Spleen (tissue), 7 donors: Measurements from ENCODE around the gene GLS.

Source experiments
- POLR2AphosphoS5 ChIP-seq, 3 donors: sonication (generic); formaldehyde crosslinking; IDR thresholded peaks; one replicate each; pipeline ENCODE4 v1.5.1; 2017; ENCODE audit warnings: antibody characterized with exemption in 3 of 3
- TF ChIP-seq, protein P1 (sequence below), 11 experiments: fragments of 200-600 bp in 7 of 11; fragments of 450-650 bp in 4 of 11; sonication (generic) in 4 of 11; IDR thresholded peaks in 8 of 11; conservative IDR thresholded peaks in 3 of 11; 1 replicate in 7 of 11; 2 replicates in 4 of 11; pipeline versions ENCODE4 v1.4.0 to v1.8.0; 2016 to 2021; ENCODE audit warnings: antibody characterized with exemption in 11 of 11, inconsistent platforms in 4 of 11, mild to moderate bottlenecking in 1 of 11
- donor health status: DM: no; HTN: no; CAD: no; lungs with moderate emphysema.
- donor health status: DM: no; HTN: no; CAD: no.
- donor health status: DM: no; HTN: no; CAD: no.

GRCh38 chr2:190982262-190983034 lies 101.8 kb downstream of the GLS start:
- TF ChIP-seq, protein P1, sequence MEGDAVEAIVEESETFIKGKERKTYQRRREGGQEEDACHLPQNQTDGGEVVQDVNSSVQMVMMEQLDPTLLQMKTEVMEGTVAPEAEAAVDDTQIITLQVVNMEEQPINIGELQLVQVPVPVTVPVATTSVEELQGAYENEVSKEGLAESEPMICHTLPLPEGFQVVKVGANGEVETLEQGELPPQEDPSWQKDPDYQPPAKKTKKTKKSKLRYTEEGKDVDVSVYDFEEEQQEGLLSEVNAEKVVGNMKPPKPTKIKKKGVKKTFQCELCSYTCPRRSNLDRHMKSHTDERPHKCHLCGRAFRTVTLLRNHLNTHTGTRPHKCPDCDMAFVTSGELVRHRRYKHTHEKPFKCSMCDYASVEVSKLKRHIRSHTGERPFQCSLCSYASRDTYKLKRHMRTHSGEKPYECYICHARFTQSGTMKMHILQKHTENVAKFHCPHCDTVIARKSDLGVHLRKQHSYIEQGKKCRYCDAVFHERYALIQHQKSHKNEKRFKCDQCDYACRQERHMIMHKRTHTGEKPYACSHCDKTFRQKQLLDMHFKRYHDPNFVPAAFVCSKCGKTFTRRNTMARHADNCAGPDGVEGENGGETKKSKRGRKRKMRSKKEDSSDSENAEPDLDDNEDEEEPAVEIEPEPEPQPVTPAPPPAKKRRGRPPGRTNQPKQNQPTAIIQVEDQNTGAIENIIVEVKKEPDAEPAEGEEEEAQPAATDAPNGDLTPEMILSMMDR (IDR thresholded peaks at IDR 0.05 in 8 of 11, conservative IDR thresholded peaks at IDR 0.05 in 3 of 11), result no peak
- no peak for TF ChIP-seq POLR2AphosphoS5 (IDR thresholded peaks at IDR 0.05)
